ENCODE measurements around the gene PIGR. TPM values are rescaled to one million over a fixed set of nuclear protein-coding genes. Genes with fewer than 3 reads are reported as not detected.
A peak's percentile ranks its signal among the peaks of the same experiment; 100 is the strongest.
"Not testable (repeated sequence)": the region's sequence is repeated elsewhere in the genome, so short reads cannot be mapped to it uniquely, and the experiment has no call there.

Gene PIGR
- total RNA-seq, 1 donor from 2014 or later: not detected

- no peaks in the 10 kb centered on the region for H3K36me3 Mint-ChIP-seq (ENCODE audit: low read depth)
- H3K9me3 Mint-ChIP-seq: no peaks in the 10 kb centered on the region
- no peak overlapping the region for H3K27ac Mint-ChIP-seq
- intact Hi-C loops (cut with micrococcal nuclease): no loop called here
- H3K27me3 Mint-ChIP-seq: peaks cover 1% of the 10 kb centered on the region
- peaks cover 9% of the 10 kb centered on the region for H3K4me1 Mint-ChIP-seq
- peak; percentile 90 for DNase-seq
- no peak overlapping the region for H3K4me3 Mint-ChIP-seq
These were observed 12.8 kb downstream of the PIGR start for GRCh38 chr1:206933333-206933945.

GRCh38 chr1:206932177-206932576 lies 14.1 kb downstream of the PIGR start:
- no peak for DNase-seq
- Mint-ChIP-seq H3K4me3 (no peak overlapping the region), H3K9me3 (no peaks in the 10 kb centered on the region), H3K36me3 (ENCODE audit: low read depth) (no peaks in the 10 kb centered on the region), H3K4me1 (peaks cover 9% of the 10 kb centered on the region), H3K27ac (no peak overlapping the region), H3K27me3 (peaks cover 1% of the 10 kb centered on the region)
- intact Hi-C loops (cut with micrococcal nuclease): no loop called here

- intact Hi-C loops (cut with micrococcal nuclease): no loop called here
- no peak for DNase-seq
- Mint-ChIP-seq H3K27ac (no peak overlapping the region), H3K36me3 (ENCODE audit: low read depth) (no peaks in the 10 kb centered on the region), H3K4me3 (no peak overlapping the region), H3K27me3 (peaks cover 1% of the 10 kb centered on the region), H3K4me1 (peaks cover 9% of the 10 kb centered on the region), H3K9me3 (no peaks in the 10 kb centered on the region)
These were observed 14.6 kb downstream of the PIGR start for GRCh38 chr1:206931709-206932108.

- Mint-ChIP-seq H3K36me3 (ENCODE audit: low read depth) (no peaks in the 10 kb centered on the region), H3K4me3 (no peak overlapping the region), H3K4me1 (peaks cover 9% of the 10 kb centered on the region), H3K27ac (peak overlapping the region; percentile 56), H3K9me3 (no peaks in the 10 kb centered on the region), H3K27me3 (no peaks in the 10 kb centered on the region)
- no peak for DNase-seq
- intact Hi-C loops (cut with micrococcal nuclease): no loop called here
These were observed 16.0 kb downstream of the PIGR start for GRCh38 chr1:206930210-206930798.

- Mint-ChIP-seq H3K27me3 (no peaks in the 10 kb centered on the region), H3K9me3 (no peaks in the 10 kb centered on the region), H3K4me3 (no peak overlapping the region), H3K4me1 (peaks cover 9% of the 10 kb centered on the region), H3K27ac (no peak overlapping the region), H3K36me3 (ENCODE audit: low read depth) (no peaks in the 10 kb centered on the region)
- DNase-seq: no peak
- intact Hi-C loops (cut with micrococcal nuclease): loop anchor here (10.0 kb wide), 1 partner anchor 475 kb away; no protein-coding TSS in a partner anchor
These were observed 16.7 kb downstream of the PIGR start for GRCh38 chr1:206929524-206929923.

- Mint-ChIP-seq H3K27me3 (no peaks in the 10 kb centered on the region), H3K36me3 (ENCODE audit: low read depth) (no peaks in the 10 kb centered on the region), H3K4me3 (no peak overlapping the region), H3K4me1 (peaks cover 21% of the 10 kb centered on the region), H3K27ac (no peak overlapping the region), H3K9me3 (no peaks in the 10 kb centered on the region)
- DNase-seq: no peak
- intact Hi-C loops (cut with micrococcal nuclease): loop anchor here (10.0 kb wide), 1 partner anchor 479 kb away; no protein-coding TSS in a partner anchor
These were observed 20.0 kb downstream of the PIGR start for GRCh38 chr1:206926286-206926685.

- Mint-ChIP-seq H3K9me3 (no peaks in the 10 kb centered on the region), H3K27ac (no peak overlapping the region), H3K4me1 (peaks cover 24% of the 10 kb centered on the region), H3K27me3 (no peaks in the 10 kb centered on the region), H3K36me3 (ENCODE audit: low read depth) (peaks cover 5% of the 10 kb centered on the region), H3K4me3 (no peak overlapping the region)
- intact Hi-C loops (cut with micrococcal nuclease): loop anchor here (10.0 kb wide), 1 partner anchor 480 kb away; no protein-coding TSS in a partner anchor
- DNase-seq: peak; percentile 85
These were observed 21.0 kb downstream of the PIGR start for GRCh38 chr1:206925106-206925736.

- H3K36me3 Mint-ChIP-seq (ENCODE audit: low read depth): peaks cover 8% of the 10 kb centered on the region
- no peaks in the 10 kb centered on the region for H3K27me3 Mint-ChIP-seq
- H3K9me3 Mint-ChIP-seq: no peaks in the 10 kb centered on the region
- peaks cover 23% of the 10 kb centered on the region for H3K4me1 Mint-ChIP-seq
- no peak for DNase-seq
- intact Hi-C loops (cut with micrococcal nuclease): loop anchor here (5.0 to 10.0 kb wide), 3 partner anchors 128 to 480 kb away; partner anchors contain the start of genes PFKFB2 and YOD1
- H3K4me3 Mint-ChIP-seq: no peak overlapping the region
- no peak overlapping the region for H3K27ac Mint-ChIP-seq
These were observed 21.6 kb downstream of the PIGR start for GRCh38 chr1:206924592-206925105.

- H3K27me3 Mint-ChIP-seq: not testable (repeated sequence)
These were observed 22.2 kb downstream of the PIGR start for GRCh38 chr1:206923961-206924557.

GRCh38 chr1:206923009-206923960 lies 23.0 kb downstream of the PIGR start:
- Mint-ChIP-seq H3K27ac (no peak overlapping the region), H3K36me3 (ENCODE audit: low read depth) (peaks cover 10% of the 10 kb centered on the region), H3K9me3 (no peaks in the 10 kb centered on the region), H3K4me3 (no peak overlapping the region), H3K27me3 (no peaks in the 10 kb centered on the region), H3K4me1 (peaks cover 29% of the 10 kb centered on the region)
- intact Hi-C loops (cut with micrococcal nuclease): loop anchor here (1.0 to 10.0 kb wide), 4 partner anchors 129 to 482 kb away; partner anchors contain the start of genes CD55, PFKFB2 and YOD1
- DNase-seq: peak; percentile 89

More at GRCh38 chr1:206923961-206924557, 22.2 kb downstream of the PIGR start:
- not testable (repeated sequence) for H3K4me3 Mint-ChIP-seq; DNase-seq; H3K27ac Mint-ChIP-seq; H3K36me3 Mint-ChIP-seq (ENCODE audit: low read depth); H3K9me3 Mint-ChIP-seq
- peaks cover 24% of the 10 kb centered on the region for H3K4me1 Mint-ChIP-seq
- intact Hi-C loops (cut with micrococcal nuclease): loop anchor here (1.0 to 10.0 kb wide), 4 partner anchors 128 to 481 kb away; partner anchors contain the start of genes CD55, PFKFB2 and YOD1

- Mint-ChIP-seq H3K36me3 (ENCODE audit: low read depth) (peaks cover 16% of the 10 kb centered on the region), H3K4me3 (no peak overlapping the region), H3K4me1 (peaks cover 36% of the 10 kb centered on the region), H3K27me3 (no peaks in the 10 kb centered on the region), H3K27ac (no peak overlapping the region), H3K9me3 (no peaks in the 10 kb centered on the region)
- peak; percentile 69 for DNase-seq
- intact Hi-C loops (cut with micrococcal nuclease): loop anchor here (5.0 to 10.0 kb wide), 3 partner anchors 130 to 482 kb away; partner anchors contain the start of genes PFKFB2 and YOD1
These were observed 23.7 kb downstream of the PIGR start for GRCh38 chr1:206922524-206922923.

GRCh38 chr1:206921772-206922265 lies 24.4 kb downstream of the PIGR start, which contains the start of gene FCMR:
Gene FCMR, minus strand, starts transcription at chr1:206921941. Its CDS starts 87 bp downstream, at chr1:206921854.
- Mint-ChIP-seq H3K9me3 (no peaks in the 10 kb centered on the region), H3K36me3 (ENCODE audit: low read depth) (peaks cover 22% of the 10 kb centered on the region), H3K4me1 (peaks cover 42% of the 10 kb centered on the region), H3K27ac (no peak within 1 kb of the TSS), H3K27me3 (no peaks in the 10 kb centered on the region), H3K4me3 (no peak within 1 kb of the TSS)
- intact Hi-C loops (cut with micrococcal nuclease): loop anchor here (2.0 to 10.0 kb wide), 4 partner anchors 39 to 483 kb away; partner anchors contain the start of genes PFKFB2 and YOD1
- DNase-seq: peak; percentile 87

Data from activated CD4-positive, alpha-beta T cell treated with anti-CD3 and anti-CD28 coated beads, Interleukin-2, amount 10 ng/mL, durations not matched to agents 24 days and 14 days (primary cell).